ENCODE measurements around the gene KNCN. TPM values are rescaled to one million over a fixed set of nuclear protein-coding genes. Genes with fewer than 3 reads are reported as not detected.

The KNCN gene
- total RNA-seq, 6 experiments from 2014 or later = not detected

- Histone ChIP-seq H3K9me3 (no peaks in the 10 kb centered on the region), H3K4me3 (peak overlapping the region in 1 of 3 donors; percentile 33), H3K36me3 (no peaks in the 10 kb centered on the region), H3K27ac (no peak overlapping the region), H3K4me1 (peaks cover 0 to 4% (median 0%) of the 10 kb centered on the region in 4 donors), H3K27me3 (no peaks in the 10 kb centered on the region)
- DNase-seq (no peak), ATAC-seq (peak; percentile 5 to 35 (median 19))
- no peak for TF ChIP-seq CTCF (IDR thresholded peaks at IDR 0.05)
- TF ChIP-seq POLR2A (IDR thresholded peaks at IDR 0.05) = no peak
- intact Hi-C loops (cut with DNase I) = no loop called here
- WGBS (ENCODE audit: insufficient coverage, low coverage, low lambda C conversion rate, missing lambda C conversion rate) = 40% methylated on average over 1 of the region's 71 CpGs
Observed at GRCh38 chr1:46533179-46533864, 18.1 kb downstream of the KNCN start.

- Histone ChIP-seq H3K4me1 (peaks cover 0 to 5% (median 0%) of the 10 kb centered on the region in 4 donors), H3K4me3 (peak overlapping the region in 1 of 3 donors; percentile 33), H3K27me3 (no peaks in the 10 kb centered on the region), H3K27ac (no peak overlapping the region), H3K9me3 (no peaks in the 10 kb centered on the region), H3K36me3 (no peaks in the 10 kb centered on the region)
- peak; percentile 53 to 66 (median 64) for ATAC-seq
- intact Hi-C loops (cut with DNase I) = no loop called here
- no peak for TF ChIP-seq POLR2A (IDR thresholded peaks at IDR 0.05)
- TF ChIP-seq CTCF (IDR thresholded peaks at IDR 0.05) = peak; percentile 35 to 59 (median 56)
- WGBS (ENCODE audit: insufficient coverage, low coverage, low lambda C conversion rate, missing lambda C conversion rate) = 6% methylated on average over 10 of the region's 31 CpGs
- DNase-seq = peak in 1 of 3 donors; percentile 69
Observed at GRCh38 chr1:46532498-46533178, 18.8 kb downstream of the KNCN start.

- 39% methylated on average over 3 of the region's 3 CpGs for WGBS (ENCODE audit: insufficient coverage, low coverage, low lambda C conversion rate, missing lambda C conversion rate)
- Histone ChIP-seq H3K4me3 (no peak overlapping the region), H3K4me1 (peaks cover 0 to 11% (median 0%) of the 10 kb centered on the region in 4 donors), H3K27ac (no peak overlapping the region), H3K36me3 (no peaks in the 10 kb centered on the region), H3K9me3 (no peaks in the 10 kb centered on the region), H3K27me3 (no peaks in the 10 kb centered on the region)
- ATAC-seq = no peak
- TF ChIP-seq CTCF (IDR thresholded peaks at IDR 0.05) (no peak), POLR2A (IDR thresholded peaks at IDR 0.05) (no peak)
- intact Hi-C loops (cut with DNase I) = no loop called here
- DNase-seq = no peak
Observed at GRCh38 chr1:46532095-46532494, 19.4 kb downstream of the KNCN start.

- no peaks in the 10 kb centered on the region for H3K9me3 ChIP-seq
- TF ChIP-seq POLR2A (IDR thresholded peaks at IDR 0.05) = no peak
- no peak for TF ChIP-seq CTCF (IDR thresholded peaks at IDR 0.05)
- H3K27ac ChIP-seq = no peak overlapping the region
- DNase-seq (no peak), ATAC-seq (no peak)
- no peak overlapping the region for H3K4me3 ChIP-seq
- H3K27me3 ChIP-seq = no peaks in the 10 kb centered on the region
- WGBS (ENCODE audit: insufficient coverage, low coverage, low lambda C conversion rate, missing lambda C conversion rate) = 38% methylated on average over 2 of the region's 6 CpGs
- no peaks in the 10 kb centered on the region for H3K36me3 ChIP-seq
- intact Hi-C loops (cut with DNase I) = no loop called here
- H3K4me1 ChIP-seq = peaks cover 0 to 14% (median 0%) of the 10 kb centered on the region in 4 donors
Observed at GRCh38 chr1:46530791-46531409, 20.5 kb downstream of the KNCN start.
